Measurements from ENCODE around the gene SAMD10. TPM values are rescaled to one million over a fixed set of nuclear protein-coding genes. Genes with fewer than 3 reads are reported as not detected.

The SAMD10 gene
- polyA plus RNA-seq, 1 of the 3 experiments (the other 2 are of a cell fraction) = 11.6 TPM

- TF ChIP-seq CTCF (IDR thresholded peaks at IDR 0.05) (no peak; the same call in 1 of the 2 replicates), NRF1 (IDR thresholded peaks at IDR 0.05; ENCODE audit: low read depth, low read length) (no peak), JUND (IDR thresholded peaks at IDR 0.05) (no peak), POLR2AphosphoS5 (IDR thresholded peaks at IDR 0.05; ENCODE audit: low read depth, low read length) (peak; percentile 70; the same call in 1 of the 2 replicates), MAX (IDR thresholded peaks at IDR 0.05; ENCODE audit: low read depth) (peak; percentile 96), GATA2 (CRISPR knock-in tag; IDR thresholded peaks at IDR 0.05) (no peak), EZH2phosphoT487 (IDR thresholded peaks at IDR 0.05; ENCODE audit: borderline replicate concordance, low read depth) (no peak), PBX3 (IDR thresholded peaks at IDR 0.05) (peak; percentile 23; the same call in 1 of the 2 replicates), FOSL2 (IDR thresholded peaks at IDR 0.05; ENCODE audit: borderline replicate concordance, low read depth) (no peak; the same call in 1 of the 2 replicates), ZBTB33 (IDR thresholded peaks at IDR 0.05; ENCODE audit: borderline replicate concordance, low read depth) (peak; percentile 56), RAD21 (IDR thresholded peaks at IDR 0.05; ENCODE audit: low read length) (no peak), IRF3 (IDR thresholded peaks at IDR 0.05; ENCODE audit: low read depth, low read length) (no peak), SIN3A (IDR thresholded peaks at IDR 0.05; ENCODE audit: borderline replicate concordance, low read depth, low read length) (peak; percentile 91; the same call in 1 of the 2 replicates), TAF1 (IDR thresholded peaks at IDR 0.05; ENCODE audit: borderline replicate concordance, low read depth, low read length) (peak; percentile 70; the same call in 1 of the 2 replicates), YY1 (IDR thresholded peaks at IDR 0.05; ENCODE audit: low read depth) (peak; percentile 69), RFX5 (IDR thresholded peaks at IDR 0.05; ENCODE audit: low read length) (no peak)
These were observed 23.4 kb downstream of the SAMD10 start, which contains the start of gene UCKL1 (continued) for GRCh38 chr20:63955827-63956663.
